Measurements from ENCODE around the gene PPP2R2C.

PPP2R2C gene

DNA sequence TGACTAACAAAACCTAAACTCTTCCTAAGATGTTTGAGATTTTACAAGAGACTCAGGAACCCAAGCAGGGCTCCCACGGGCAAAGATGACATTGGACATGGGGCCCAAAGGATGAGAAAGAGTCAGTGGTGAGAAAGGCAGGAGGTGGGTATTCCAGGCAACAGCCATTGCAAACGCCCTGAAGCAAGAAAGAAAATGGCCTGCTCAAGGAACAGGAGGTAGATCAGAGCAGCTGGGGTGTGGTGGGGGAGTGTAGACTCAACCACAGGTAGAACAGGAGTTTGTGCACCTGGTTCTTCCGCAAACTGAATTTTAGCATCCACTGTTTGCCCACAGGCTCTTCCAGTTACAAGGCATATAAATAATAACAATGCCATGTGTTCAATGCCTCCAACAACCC lies 3.3 kb downstream of the PPP2R2C start:
- 24% methylated on average over 3 of the region's 3 CpGs for WGBS (ENCODE audit: insufficient coverage)
- Histone ChIP-seq H3K27me3 (replicated peaks in 2 of 5; ENCODE audit: control insufficient read depth in 4 of 5, insufficient read depth in 5 of 5, low read length in 4 of 5) (peaks cover 0 to 87% (median 44%) of the 10 kb centered on the region in 5 experiments), H3K4me3 (ENCODE audit: control insufficient read depth in 1 of 7, extremely low read depth in 1 of 7, insufficient read depth in 4 of 7, low read depth in 2 of 7, low read length in 6 of 7) (no peak overlapping the region), H3K9me3 (ENCODE audit: control extremely low read depth in 1 of 5, control insufficient read depth in 4 of 5, insufficient read depth in 2 of 5, low read depth in 1 of 5, low read length in 4 of 5) (no peaks in the 10 kb centered on the region), H3K4me1 (ENCODE audit: control extremely low read depth in 1 of 4, control insufficient read depth in 4 of 4, insufficient read depth in 4 of 4, low read length in 3 of 4) (peaks cover 0 to 14% (median 11%) of the 10 kb centered on the region in 4 experiments), H3K27ac (ENCODE audit: insufficient read depth in 1 of 2, low read depth in 1 of 2, low read length in 2 of 2, poor library complexity in 1 of 2, severe bottlenecking in 2 of 2) (no peak overlapping the region), H3K36me3 (ENCODE audit: control insufficient read depth in 4 of 4, insufficient read depth in 4 of 4, low read length in 3 of 4) (no peaks in the 10 kb centered on the region)
- CTCF ChIA-PET = no interaction called here
- no peak for DNase-seq
- POLR2A ChIA-PET = no interaction called here

GRCh38 chr4:6468376-6468775 lies 4.0 kb downstream of the PPP2R2C start:
- H3K27me3 ChIP-seq (replicated peaks in 2 of 5; ENCODE audit: control insufficient read depth in 4 of 5, insufficient read depth in 5 of 5, low read length in 4 of 5) = peaks cover 0 to 87% (median 39%) of the 10 kb centered on the region in 5 experiments
- no peaks in the 10 kb centered on the region for H3K36me3 ChIP-seq (ENCODE audit: control insufficient read depth in 4 of 4, insufficient read depth in 4 of 4, low read length in 3 of 4)
- ChIA-PET CTCF (interaction anchor here (1.0 kb wide), 1 partner anchor 78 kb away, joined by 3 read pairs; no protein-coding TSS in a partner anchor), POLR2A (no interaction called here)
- no peaks in the 10 kb centered on the region for H3K9me3 ChIP-seq (ENCODE audit: control extremely low read depth in 1 of 5, control insufficient read depth in 4 of 5, insufficient read depth in 2 of 5, low read depth in 1 of 5, low read length in 4 of 5)
- WGBS (ENCODE audit: insufficient coverage) = no CpG with 5 or more reads among the region's 1 CpG
- DNase-seq = no peak
- peaks cover 0 to 14% (median 11%) of the 10 kb centered on the region in 4 experiments for H3K4me1 ChIP-seq (ENCODE audit: control extremely low read depth in 1 of 4, control insufficient read depth in 4 of 4, insufficient read depth in 4 of 4, low read length in 3 of 4)
- H3K4me3 ChIP-seq (ENCODE audit: control insufficient read depth in 1 of 7, extremely low read depth in 1 of 7, insufficient read depth in 4 of 7, low read depth in 2 of 7, low read length in 6 of 7) = no peak overlapping the region
- H3K27ac ChIP-seq (ENCODE audit: insufficient read depth in 1 of 2, low read depth in 1 of 2, low read length in 2 of 2, poor library complexity in 1 of 2, severe bottlenecking in 2 of 2) = no peak overlapping the region

- H3K36me3 ChIP-seq (ENCODE audit: control insufficient read depth in 4 of 4, insufficient read depth in 4 of 4, low read length in 3 of 4) = no peaks in the 10 kb centered on the region
- H3K4me1 ChIP-seq (ENCODE audit: control extremely low read depth in 1 of 4, control insufficient read depth in 4 of 4, insufficient read depth in 4 of 4, low read length in 3 of 4) = peaks cover 0 to 14% (median 10%) of the 10 kb centered on the region in 4 experiments
- H3K27me3 ChIP-seq (replicated peaks in 2 of 5; ENCODE audit: control insufficient read depth in 4 of 5, insufficient read depth in 5 of 5, low read length in 4 of 5) = peaks cover 0 to 83% (median 39%) of the 10 kb centered on the region in 5 experiments
- no peaks in the 10 kb centered on the region for H3K9me3 ChIP-seq (ENCODE audit: control extremely low read depth in 1 of 5, control insufficient read depth in 4 of 5, insufficient read depth in 2 of 5, low read depth in 1 of 5, low read length in 4 of 5)
- ChIA-PET CTCF (no interaction called here), POLR2A (no interaction called here)
- H3K27ac ChIP-seq (ENCODE audit: insufficient read depth in 1 of 2, low read depth in 1 of 2, low read length in 2 of 2, poor library complexity in 1 of 2, severe bottlenecking in 2 of 2) = no peak overlapping the region
- H3K4me3 ChIP-seq (ENCODE audit: control insufficient read depth in 1 of 7, extremely low read depth in 1 of 7, insufficient read depth in 4 of 7, low read depth in 2 of 7, low read length in 6 of 7) = no peak overlapping the region
- DNase-seq = no peak
- WGBS (ENCODE audit: insufficient coverage) = 84% methylated on average over 5 of the region's 6 CpGs
Observed at GRCh38 chr4:6467600-6467999, 4.8 kb downstream of the PPP2R2C start.

DNA sequence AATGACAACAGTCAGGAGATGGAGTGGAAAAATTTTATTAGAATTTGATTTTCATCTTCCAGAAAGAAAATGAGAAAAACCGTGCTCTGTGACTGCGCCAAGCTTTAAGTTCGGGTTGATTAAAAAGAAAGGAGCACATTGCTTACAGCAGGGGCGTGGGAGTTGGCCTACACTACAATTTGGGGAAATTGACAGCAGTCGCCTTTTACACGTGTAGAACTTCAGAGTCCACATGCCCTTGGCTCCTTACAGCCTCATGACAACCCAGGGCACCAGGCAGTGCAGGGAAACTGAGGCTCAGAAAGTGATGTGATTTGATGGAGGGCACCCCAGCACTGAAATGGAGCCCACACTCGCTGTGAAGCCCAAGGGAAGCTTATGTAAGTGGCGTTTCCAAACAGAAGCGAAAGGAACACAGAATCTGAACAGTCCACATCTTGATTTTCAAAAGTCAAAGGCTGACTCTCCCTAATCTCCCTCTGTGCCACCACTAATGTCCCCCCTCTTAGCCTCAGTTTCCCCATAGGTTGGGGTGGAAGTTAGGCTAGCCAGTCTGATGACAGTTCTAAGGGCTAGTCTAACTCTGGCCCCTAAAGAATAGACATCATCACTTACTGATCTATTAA lies 5.5 kb downstream of the PPP2R2C start:
- H3K9me3 ChIP-seq (ENCODE audit: control extremely low read depth in 1 of 5, control insufficient read depth in 4 of 5, insufficient read depth in 2 of 5, low read depth in 1 of 5, low read length in 4 of 5) = no peaks in the 10 kb centered on the region
- no peak overlapping the region for H3K4me3 ChIP-seq (ENCODE audit: control insufficient read depth in 1 of 7, extremely low read depth in 1 of 7, insufficient read depth in 4 of 7, low read depth in 2 of 7, low read length in 6 of 7)
- H3K36me3 ChIP-seq (ENCODE audit: control insufficient read depth in 4 of 4, insufficient read depth in 4 of 4, low read length in 3 of 4) = no peaks in the 10 kb centered on the region
- 83% methylated on average over 6 of the region's 9 CpGs for WGBS (ENCODE audit: insufficient coverage)
- no peak for DNase-seq
- ChIA-PET POLR2A (interaction anchor here (0.5 kb wide), 1 partner anchor 1470 kb away, joined by 3 read pairs; no protein-coding TSS in a partner anchor), CTCF (no interaction called here)
- peaks cover 0 to 82% (median 39%) of the 10 kb centered on the region in 5 experiments for H3K27me3 ChIP-seq (replicated peaks in 2 of 5; ENCODE audit: control insufficient read depth in 4 of 5, insufficient read depth in 5 of 5, low read length in 4 of 5)
- peaks cover 0 to 11% (median 9%) of the 10 kb centered on the region in 4 experiments for H3K4me1 ChIP-seq (ENCODE audit: control extremely low read depth in 1 of 4, control insufficient read depth in 4 of 4, insufficient read depth in 4 of 4, low read length in 3 of 4)
- no peak overlapping the region for H3K27ac ChIP-seq (ENCODE audit: insufficient read depth in 1 of 2, low read depth in 1 of 2, low read length in 2 of 2, poor library complexity in 1 of 2, severe bottlenecking in 2 of 2)

DNA sequence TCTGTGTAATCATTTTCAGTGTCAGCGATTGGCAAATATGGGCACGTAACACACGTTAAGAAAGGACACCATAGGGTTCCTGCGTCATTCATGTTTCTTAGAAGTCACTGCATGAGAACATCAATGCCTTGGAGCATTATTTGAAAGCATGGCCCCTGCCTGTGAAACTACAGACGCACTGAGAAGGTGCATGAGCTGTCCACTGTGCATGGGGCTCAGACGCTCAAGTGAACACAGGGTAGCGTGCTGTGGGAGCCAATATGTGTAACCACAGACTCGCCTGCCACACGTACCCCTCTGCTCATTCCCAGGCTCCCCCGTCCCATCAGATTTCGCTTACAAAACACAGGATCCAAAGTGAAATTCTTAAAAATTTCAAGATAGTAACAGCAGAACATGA lies 6.5 kb downstream of the PPP2R2C start:
- ChIA-PET POLR2A (no interaction called here), CTCF (interaction anchor here (0.6 kb wide), 1 partner anchor 235 kb away, joined by 3 read pairs; no protein-coding TSS in a partner anchor)
- H3K4me1 ChIP-seq (ENCODE audit: control extremely low read depth in 1 of 4, control insufficient read depth in 4 of 4, insufficient read depth in 4 of 4, low read length in 3 of 4) = peaks cover 0 to 9% (median 7%) of the 10 kb centered on the region in 4 experiments
- no peaks in the 10 kb centered on the region for H3K36me3 ChIP-seq (ENCODE audit: control insufficient read depth in 4 of 4, insufficient read depth in 4 of 4, low read length in 3 of 4)
- H3K4me3 ChIP-seq (ENCODE audit: control insufficient read depth in 1 of 7, extremely low read depth in 1 of 7, insufficient read depth in 4 of 7, low read depth in 2 of 7, low read length in 6 of 7) = no peak overlapping the region
- no peak overlapping the region for H3K27ac ChIP-seq (ENCODE audit: insufficient read depth in 1 of 2, low read depth in 1 of 2, low read length in 2 of 2, poor library complexity in 1 of 2, severe bottlenecking in 2 of 2)
- 89% methylated on average over 11 of the region's 11 CpGs for WGBS (ENCODE audit: insufficient coverage)
- no peaks in the 10 kb centered on the region for H3K9me3 ChIP-seq (ENCODE audit: control extremely low read depth in 1 of 5, control insufficient read depth in 4 of 5, insufficient read depth in 2 of 5, low read depth in 1 of 5, low read length in 4 of 5)
- peaks cover 0 to 83% (median 39%) of the 10 kb centered on the region in 5 experiments for H3K27me3 ChIP-seq (replicated peaks in 2 of 5; ENCODE audit: control insufficient read depth in 4 of 5, insufficient read depth in 5 of 5, low read length in 4 of 5)
- no peak for DNase-seq

GRCh38 chr4:6464842-6465588 lies 7.4 kb downstream of the PPP2R2C start:
- H3K9me3 ChIP-seq (ENCODE audit: control extremely low read depth in 1 of 5, control insufficient read depth in 4 of 5, insufficient read depth in 2 of 5, low read depth in 1 of 5, low read length in 4 of 5) = no peaks in the 10 kb centered on the region
- DNase-seq = no peak
- H3K4me3 ChIP-seq (ENCODE audit: control insufficient read depth in 1 of 7, extremely low read depth in 1 of 7, insufficient read depth in 4 of 7, low read depth in 2 of 7, low read length in 6 of 7) = no peak overlapping the region
- peaks cover 0 to 80% (median 35%) of the 10 kb centered on the region in 5 experiments for H3K27me3 ChIP-seq (replicated peaks in 2 of 5; ENCODE audit: control insufficient read depth in 4 of 5, insufficient read depth in 5 of 5, low read length in 4 of 5)
- ChIA-PET CTCF (no interaction called here), POLR2A (no interaction called here)
- H3K36me3 ChIP-seq (ENCODE audit: control insufficient read depth in 4 of 4, insufficient read depth in 4 of 4, low read length in 3 of 4) = no peaks in the 10 kb centered on the region
- H3K27ac ChIP-seq (ENCODE audit: insufficient read depth in 1 of 2, low read depth in 1 of 2, low read length in 2 of 2, poor library complexity in 1 of 2, severe bottlenecking in 2 of 2) = no peak overlapping the region
- H3K4me1 ChIP-seq (ENCODE audit: control extremely low read depth in 1 of 4, control insufficient read depth in 4 of 4, insufficient read depth in 4 of 4, low read length in 3 of 4) = no peaks in the 10 kb centered on the region
- WGBS (ENCODE audit: insufficient coverage) = 84% methylated on average over 5 of the region's 7 CpGs
